SH-SY5Y (cell line): Measurements from ENCODE around the gene RBPJ.

Experiments used
- GATA2 ChIP-seq: IDR thresholded peaks from 2 replicates; pipeline ENCODE4 v1.6.1; 2011; ENCODE audit warnings: mild to moderate bottlenecking, low read depth, low read length
- GATA3 ChIP-seq: IDR thresholded peaks from 2 replicates; pipeline ENCODE4 v1.6.1; 2011; ENCODE audit warnings: low read depth, mild to moderate bottlenecking, low read length, moderate library complexity

RBPJ gene

DNA sequence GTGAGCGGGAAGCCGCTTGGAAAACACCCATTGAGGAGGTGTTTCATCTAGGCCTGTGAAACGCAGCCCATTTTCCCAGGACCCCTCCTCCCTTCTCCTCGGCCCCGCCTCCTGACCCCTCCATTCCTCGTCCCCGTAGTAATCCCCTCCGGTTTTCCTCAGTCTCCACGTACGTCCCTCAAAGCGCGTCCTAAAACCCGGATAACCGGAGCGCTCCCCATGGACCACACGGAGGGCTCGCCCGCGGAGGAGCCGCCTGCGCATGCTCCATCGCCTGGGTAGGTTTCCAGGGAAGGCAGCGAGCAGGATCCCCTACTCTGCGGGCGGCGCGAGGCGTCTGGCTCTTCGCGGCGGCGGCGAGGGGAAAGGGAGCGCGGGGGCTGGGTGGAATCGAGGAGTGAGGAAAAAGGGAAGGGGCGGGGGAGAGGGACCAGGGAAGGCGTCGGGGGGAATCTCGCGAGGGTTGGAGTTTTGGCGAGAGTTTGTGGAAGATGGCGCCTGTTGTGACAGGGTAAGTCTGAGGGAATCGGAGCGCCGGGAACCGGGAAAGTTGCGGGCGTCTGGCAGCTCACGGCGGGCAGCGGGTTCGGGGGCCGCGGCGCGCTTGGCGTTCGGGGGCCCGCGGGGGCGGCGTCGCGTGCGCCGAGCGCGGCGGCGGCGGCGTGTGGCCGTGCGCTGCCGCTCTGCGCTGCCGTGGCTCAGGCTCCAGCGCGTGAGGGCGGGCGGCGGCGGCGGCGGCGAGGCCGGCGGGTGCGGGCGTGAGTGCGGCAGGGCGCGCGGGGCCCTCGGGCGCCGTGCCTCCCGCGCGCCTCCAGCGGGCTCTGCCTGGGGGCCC lies at the start of gene RBPJ:
RBPJ (plus strand) TSS at position 477 of the 835 bp plus-strand sequence; CDS start at position 492, 15 bp downstream.
- TF ChIP-seq GATA3, result no peak
- no peak for TF ChIP-seq GATA2

DNA sequence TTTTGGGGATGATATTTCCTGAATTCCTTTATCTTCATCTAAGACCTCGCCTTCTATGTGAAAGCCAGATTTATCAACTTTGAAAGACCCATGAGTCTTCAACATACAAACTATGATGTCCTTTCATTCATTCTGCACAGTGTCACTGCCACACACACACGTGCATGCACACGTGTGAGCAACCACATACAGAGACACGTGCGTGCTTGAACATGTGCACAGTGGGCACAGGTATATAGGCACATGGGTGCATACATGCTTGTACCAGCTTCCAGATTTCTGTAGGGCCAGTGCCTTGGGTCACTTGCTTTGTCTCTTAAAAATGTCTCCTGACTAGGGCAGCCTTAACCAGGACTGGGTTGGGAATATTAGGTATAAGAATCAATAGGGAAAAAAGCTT lies 49.1 kb upstream of the RBPJ start:
- no peak for TF ChIP-seq GATA2
- TF ChIP-seq GATA3, result no peak

DNA sequence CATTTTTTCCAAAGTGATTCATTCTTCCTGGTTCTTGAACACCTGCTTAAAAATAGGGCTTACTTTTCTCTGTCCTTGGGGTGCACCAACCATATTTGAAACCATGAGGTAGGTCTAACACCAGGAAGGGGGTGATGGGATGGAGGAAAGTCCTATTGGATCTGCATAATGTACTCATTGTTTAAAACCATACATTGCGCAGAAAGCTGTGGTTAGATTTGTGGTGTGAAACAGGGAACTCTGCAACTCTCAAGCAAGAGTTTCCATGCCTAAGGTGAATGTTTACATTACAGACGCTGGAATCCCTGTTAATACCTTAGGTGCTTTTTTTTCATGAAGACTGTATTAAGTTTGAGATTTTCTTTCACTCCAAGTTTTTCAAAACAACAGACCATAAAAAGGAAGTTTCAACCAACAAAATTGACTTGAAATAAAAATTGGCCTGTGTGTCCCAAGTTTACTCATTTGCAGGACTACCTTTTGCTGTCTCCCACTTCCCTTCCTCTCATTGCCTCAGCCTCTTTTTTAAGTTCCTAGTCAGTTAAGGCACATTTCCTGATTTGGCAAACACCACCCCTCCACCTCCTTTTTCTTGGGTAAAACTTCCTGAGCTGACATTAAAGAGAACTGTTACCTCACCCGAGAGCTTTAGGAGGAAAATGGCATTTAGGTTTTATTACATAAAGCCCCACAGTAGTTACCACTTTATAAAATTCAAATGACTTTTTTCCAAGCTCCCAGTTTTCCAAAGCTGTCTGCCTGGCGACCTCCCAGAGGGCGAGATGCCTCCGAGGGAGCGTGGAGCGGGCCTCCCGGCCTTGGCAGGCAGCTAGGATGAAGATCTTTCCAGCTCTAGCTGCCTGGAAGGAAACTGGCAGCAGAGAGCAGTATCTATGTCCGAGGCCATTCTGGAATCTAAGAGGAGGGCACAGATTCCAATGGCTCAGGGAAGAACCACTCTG lies 47.9 kb upstream of the RBPJ start:
- TF ChIP-seq GATA2 (no peak), GATA3 (no peak)

DNA sequence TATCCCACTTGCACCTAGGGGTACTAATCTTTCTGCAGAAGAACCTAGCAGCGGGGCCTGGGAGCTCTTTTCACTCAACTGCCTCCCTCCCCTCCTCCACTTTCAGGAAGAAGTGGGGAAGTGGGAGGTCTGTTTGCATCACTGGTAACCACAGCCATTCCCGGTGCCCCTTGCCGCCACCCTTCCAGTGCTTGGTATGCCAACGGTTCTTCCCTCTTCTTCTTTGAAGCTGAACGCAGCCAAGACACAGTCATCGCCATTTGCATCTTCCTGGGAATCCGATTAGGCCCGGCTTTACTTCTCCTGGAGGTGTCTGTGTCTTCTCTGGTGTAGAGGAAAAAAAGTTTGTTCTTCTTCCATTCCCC lies 47.2 kb upstream of the RBPJ start:
- TF ChIP-seq GATA3 (no peak), GATA2 (no peak)

DNA sequence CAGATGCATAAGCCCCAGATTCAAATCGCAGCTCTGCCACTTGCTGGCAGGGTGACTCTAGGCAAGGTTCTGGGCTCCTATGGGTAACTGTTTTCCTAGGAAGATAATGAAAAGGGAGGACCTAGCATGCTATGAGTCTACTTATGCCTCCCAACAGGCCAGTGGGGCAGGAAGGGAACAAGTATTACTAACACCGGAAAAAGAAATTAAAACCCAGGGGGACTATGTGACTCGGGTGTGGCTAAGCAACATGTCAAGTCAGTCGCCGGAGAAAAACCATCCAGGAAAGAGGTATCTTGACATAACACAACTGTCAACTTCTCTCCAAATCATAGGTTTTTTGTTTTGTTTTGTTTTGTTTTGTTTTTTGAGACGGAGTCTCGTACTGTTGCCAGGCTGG lies 45.5 kb upstream of the RBPJ start:
- TF ChIP-seq GATA2 (no peak), GATA3 (no peak)

DNA sequence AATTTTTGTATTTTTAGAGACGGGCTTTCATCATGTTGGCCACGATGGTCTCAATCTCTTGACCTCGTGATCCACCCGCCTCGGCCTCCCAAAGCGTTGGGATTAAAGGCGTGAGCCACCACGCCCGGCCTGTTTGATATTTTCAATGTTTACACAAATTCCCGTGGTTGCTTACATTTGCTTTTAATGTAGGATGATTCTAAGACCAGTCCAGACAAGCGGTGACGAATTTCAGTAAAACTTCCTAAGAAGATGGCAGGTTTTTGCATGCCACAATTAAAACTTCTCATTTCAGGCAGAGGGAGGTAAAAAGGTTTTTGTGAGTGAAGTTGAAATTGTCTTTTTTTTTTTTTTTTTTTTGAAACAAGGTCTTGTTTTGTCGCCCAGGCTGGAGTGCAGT lies 41.4 kb upstream of the RBPJ start:
- TF ChIP-seq GATA3 (no peak), GATA2 (no peak)

DNA sequence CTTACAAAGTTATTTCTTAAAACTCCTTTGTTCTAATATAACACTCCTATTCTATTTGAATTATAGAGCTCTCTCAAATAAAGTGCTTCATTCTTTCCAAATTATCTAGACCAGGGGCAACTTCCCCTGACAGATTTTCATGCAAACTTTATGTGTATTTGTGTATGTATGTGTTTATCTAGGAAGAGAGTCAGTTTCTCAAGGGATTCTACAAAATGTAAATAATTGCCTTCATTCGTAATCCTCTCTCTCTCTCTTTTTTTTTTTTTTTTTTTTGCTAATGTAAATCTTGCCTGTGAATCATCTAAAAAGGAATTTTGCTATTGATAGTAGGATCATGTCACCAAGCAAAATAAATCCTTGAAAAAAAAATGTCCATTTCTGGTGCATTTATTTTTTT lies 38.9 kb upstream of the RBPJ start:
- no peak for TF ChIP-seq GATA2
- no peak for TF ChIP-seq GATA3

DNA sequence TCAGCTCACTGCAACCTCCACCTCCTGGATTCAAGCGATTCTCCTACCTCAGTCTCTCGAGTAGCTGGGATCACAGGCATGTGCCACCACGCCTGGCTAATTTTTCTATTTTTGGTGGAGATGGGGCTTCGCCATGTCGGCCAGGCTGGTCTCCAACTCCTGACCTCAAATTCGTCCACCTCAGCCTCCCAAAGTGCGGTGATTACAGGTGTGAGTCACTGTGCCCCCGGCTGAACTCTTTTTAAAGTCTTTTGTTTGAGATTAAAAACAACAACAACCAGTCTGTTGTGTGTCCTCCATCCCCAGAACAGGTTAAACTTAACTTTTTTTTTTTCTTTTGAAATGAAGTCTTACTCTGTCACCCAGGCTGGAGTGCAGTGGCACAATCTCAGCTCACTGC lies 36.3 kb upstream of the RBPJ start:
- TF ChIP-seq GATA3 (no peak), GATA2 (no peak)

DNA sequence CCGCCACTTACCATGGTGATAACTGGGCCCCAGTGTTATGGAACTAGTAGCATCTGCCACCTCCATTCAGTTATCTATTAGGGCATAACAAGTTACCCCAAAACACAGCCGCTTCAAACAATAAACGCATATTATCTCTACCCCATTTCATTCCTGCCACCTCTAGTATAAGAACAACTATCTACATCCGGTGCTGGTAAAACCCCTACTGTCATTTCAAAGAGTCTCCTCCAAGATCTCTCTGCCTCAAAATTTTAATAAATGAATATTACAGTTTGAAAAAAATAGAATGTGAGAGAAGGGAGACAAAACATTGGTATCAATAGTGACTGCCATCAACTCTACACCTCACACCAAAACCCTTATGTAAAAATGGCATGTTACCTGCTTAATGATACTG lies 35.5 kb upstream of the RBPJ start:
- TF ChIP-seq GATA3 (no peak), GATA2 (no peak)

DNA sequence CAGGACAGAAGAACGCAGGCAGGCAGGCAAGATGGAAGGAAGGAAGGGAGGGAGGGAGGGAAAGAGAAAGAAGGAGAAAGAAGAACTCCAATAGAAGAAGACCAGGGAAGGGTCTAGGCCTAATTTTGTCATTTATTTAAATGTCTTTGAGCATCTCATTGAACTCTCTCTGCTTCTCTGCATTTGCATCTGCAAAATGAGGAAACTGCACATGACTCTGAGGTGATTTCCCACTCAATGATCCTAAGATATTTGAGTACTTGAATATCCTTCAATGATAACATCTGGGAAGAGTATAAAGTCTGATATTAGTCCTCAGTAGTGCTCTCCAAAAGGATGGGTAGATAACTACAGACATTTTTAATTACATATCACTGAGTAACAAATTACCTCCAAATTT lies 33.1 kb upstream of the RBPJ start:
- TF ChIP-seq GATA2, result no peak
- TF ChIP-seq GATA3, result no peak

DNA sequence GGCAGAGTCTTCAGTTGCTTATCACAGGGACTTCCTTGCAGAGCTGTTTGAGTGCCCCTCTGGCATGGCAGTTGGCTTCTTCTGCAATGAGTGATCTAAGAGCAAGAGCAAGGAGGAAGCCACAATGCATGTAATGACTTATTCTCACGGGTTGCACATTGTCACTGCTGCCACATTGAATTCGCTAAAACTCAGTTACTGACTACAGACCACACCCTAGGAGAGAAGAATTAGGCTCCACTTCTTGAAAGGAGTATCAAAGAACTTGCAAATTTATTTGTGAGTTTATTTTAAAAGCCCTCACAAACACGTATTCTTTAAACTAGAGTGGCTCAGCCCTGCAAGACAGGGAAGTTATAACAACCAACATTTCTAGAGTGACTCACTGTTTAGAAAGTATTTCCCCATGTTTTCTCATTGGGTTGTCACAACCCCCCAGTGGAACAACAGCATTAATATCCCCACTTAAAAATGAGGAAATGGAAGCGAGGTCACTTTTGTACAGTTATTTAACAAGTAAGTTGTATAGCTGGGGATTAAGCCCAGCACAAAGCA lies 32.4 kb upstream of the RBPJ start:
- TF ChIP-seq GATA2, result no peak
- TF ChIP-seq GATA3, result no peak

DNA sequence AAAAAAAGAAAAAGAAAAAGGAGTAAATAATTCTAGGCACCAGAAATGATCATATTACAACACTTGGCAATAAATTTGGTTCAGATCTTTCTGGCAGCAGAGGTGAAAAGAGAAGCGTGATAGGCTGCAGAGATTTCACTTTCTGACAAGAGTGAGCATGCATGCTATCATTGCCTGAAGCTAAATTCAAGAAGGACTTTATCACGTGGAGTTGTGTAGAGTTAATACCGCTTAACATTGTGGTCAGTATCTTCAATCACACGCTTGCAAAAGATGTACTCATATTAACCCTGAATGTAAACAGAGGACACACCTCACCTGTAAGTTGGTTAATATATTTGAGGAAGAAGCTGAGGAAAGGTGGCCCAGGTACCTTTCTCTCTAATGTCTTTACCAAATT lies 31.4 kb upstream of the RBPJ start:
- TF ChIP-seq GATA3 (no peak), GATA2 (no peak)

DNA sequence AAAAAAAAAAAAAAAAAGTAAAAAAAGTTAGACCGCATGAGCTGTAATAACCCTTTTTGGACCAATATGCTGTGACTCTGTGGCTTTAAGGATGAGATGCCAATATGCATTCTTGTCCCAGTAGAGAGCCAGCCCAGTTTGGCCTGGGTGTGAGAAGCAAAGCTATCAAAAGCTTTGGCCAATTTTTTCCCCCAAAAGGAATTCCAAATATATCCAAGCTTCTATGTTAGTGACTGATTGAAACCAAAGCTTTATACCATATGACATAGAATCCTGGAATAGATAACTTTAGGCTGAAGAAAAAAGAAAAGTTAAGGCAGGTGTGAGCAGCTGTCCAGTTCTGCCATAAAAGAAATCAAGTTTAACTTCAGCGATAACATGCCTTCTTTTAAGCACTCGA lies 30.5 kb upstream of the RBPJ start:
- TF ChIP-seq GATA3 (no peak), GATA2 (no peak)

DNA sequence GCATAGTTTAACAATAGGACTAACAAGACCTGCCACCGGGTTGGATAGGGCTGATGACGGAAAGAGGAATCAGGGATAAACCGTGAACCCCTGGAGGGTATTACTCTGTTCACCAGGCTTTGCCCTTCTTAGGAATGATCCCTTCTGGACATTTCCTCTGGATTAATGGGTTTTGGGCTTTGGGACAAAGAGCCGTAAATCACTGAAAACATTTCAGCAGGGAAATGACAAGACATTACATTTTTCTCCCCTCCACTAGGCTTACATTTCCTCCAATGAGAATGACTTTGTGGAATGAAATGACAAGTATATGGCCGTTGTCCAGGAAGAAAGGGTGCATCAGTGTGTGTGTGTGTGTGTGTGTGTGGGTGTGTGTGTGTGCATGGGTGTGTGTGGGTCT lies 25.9 kb upstream of the RBPJ start:
- TF ChIP-seq GATA2 (no peak), GATA3 (no peak)
